Testis (tissue), 3 donors: ENCODE data around the gene TMPRSS11D. TPM values are rescaled to one million over a fixed set of nuclear protein-coding genes. Genes with fewer than 3 reads are reported as not detected.

Source experiments
- DNase-seq: peaks from one replicate; pipeline ENCODE4 v3.0.0-alpha.2; 2019
- H3K27ac ChIP-seq, 2 donors: fragments of 200-600 bp; sonication (generic); one replicate each; pipeline ENCODE4 v1.5.1; 2019
- H3K27me3 ChIP-seq: fragments of 200-600 bp; sonication (generic); one replicate; pipeline ENCODE4 v1.5.1; 2019
- H3K36me3 ChIP-seq: fragments of 200-600 bp; sonication (generic); one replicate; pipeline ENCODE4 v1.5.1; 2017; ENCODE audit warnings: low read depth; ENCODE audit errors: missing control alignments
- H3K4me1 ChIP-seq: fragments of 200-600 bp; sonication (generic); one replicate; pipeline ENCODE4 v1.5.1; 2019
- H3K4me3 ChIP-seq, 2 donors: fragments of 200-600 bp; sonication (generic); one replicate each; pipeline ENCODE4 v1.5.1; 2017 to 2019
- H3K9me3 ChIP-seq: fragments of 200-600 bp; sonication (generic); one replicate; pipeline ENCODE4 v1.5.1; 2017
- CTCF ChIP-seq, 3 experiments: fragments of 450-650 bp in 2 of 3; fragments of 200-600 bp in 1 of 3; sonication (generic) in 1 of 3; IDR thresholded peaks; one replicate each; pipeline ENCODE4 v1.5.1; 2016 to 2019; ENCODE audit warnings: antibody characterized with exemption in 3 of 3, mild to moderate bottlenecking in 2 of 3, moderate library complexity in 1 of 3
- POLR2A ChIP-seq: fragments of 450-650 bp; IDR thresholded peaks from one replicate; pipeline ENCODE4 v1.6.1; 2017; ENCODE audit warnings: antibody characterized with exemption, mild to moderate bottlenecking, moderate library complexity
- WGBS, 2 donors: methylation state at CpG; one replicate each; pipeline ENCODE4 v1.1.5; 2018; 5-methylcytosine and 5-hydroxymethylcytosine counted together
- intact Hi-C: fragments of 100-400 bp; cut with DNase I; formaldehyde crosslinking; loops from one replicate; pipeline ENCODE4 v1.15.1; 2023; ENCODE audit warnings: low total_unique reads
- polyA plus RNA-seq: library from polyadenylated mRNA; stranded (reverse); fragments of 350-450 nt; fragmentation: Illumina TruSeq; extraction: RNeasy Lipid Tissue Mini Kit (QIAGEN cat#74804); gene quantifications from one replicate; pipeline ENCODE4 v1.2.3, GENCODE V29; 2014; ENCODE audit warnings: low read depth, low replicate concordance; ENCODE audit not compliant: insufficient read depth
- total RNA-seq, 2 donors: library from RNA; depleted of rRNA; stranded (reverse); fragments of >200 nt; gene quantifications; one replicate each; pipeline ENCODE4 v1.2.3, GENCODE V29; 2016

TMPRSS11D gene
- total and polyA plus RNA-seq, 3 donors from 2014 or later, result 0.19 to 0.26 TPM; not detected in 1

- Histone ChIP-seq H3K4me3 (no peak overlapping the region), H3K27ac (no peak overlapping the region), H3K9me3 (no peaks in the 10 kb centered on the region), H3K36me3 (no peaks in the 10 kb centered on the region), H3K27me3 (no peaks in the 10 kb centered on the region), H3K4me1 (no peaks in the 10 kb centered on the region)
- intact Hi-C loops, result no loop called here
- 91 to 92% methylated on average over 2 of the region's 2 CpGs for WGBS, 2 donors
- DNase-seq, result no peak
- TF ChIP-seq CTCF (IDR thresholded peaks at IDR 0.05) (no peak), POLR2A (no peak)
These were observed 28.3 kb upstream of the TMPRSS11D start for GRCh38 chr4:67912080-67912479.

GRCh38 chr4:67911638-67912037 is 27.8 kb upstream of the TMPRSS11D start:
- no peaks in the 10 kb centered on the region for H3K9me3 ChIP-seq
- H3K27me3 ChIP-seq, result no peaks in the 10 kb centered on the region
- intact Hi-C loops, result no loop called here
- H3K27ac ChIP-seq, result no peak overlapping the region
- WGBS, 2 donors, result 87 to 90% methylated on average over 3 of the region's 3 CpGs
- H3K4me1 ChIP-seq, result no peaks in the 10 kb centered on the region
- H3K4me3 ChIP-seq, result no peak overlapping the region
- TF ChIP-seq CTCF (IDR thresholded peaks at IDR 0.05), result no peak
- no peak for TF ChIP-seq POLR2A
- H3K36me3 ChIP-seq, result no peaks in the 10 kb centered on the region
- DNase-seq, result no peak

GRCh38 chr4:67911141-67911540 is 27.3 kb upstream of the TMPRSS11D start:
- Histone ChIP-seq H3K27me3 (no peaks in the 10 kb centered on the region), H3K4me3 (no peak overlapping the region), H3K36me3 (no peaks in the 10 kb centered on the region), H3K4me1 (no peaks in the 10 kb centered on the region), H3K27ac (no peak overlapping the region), H3K9me3 (no peaks in the 10 kb centered on the region)
- DNase-seq, result no peak
- WGBS, 2 donors, result 79 to 84% methylated on average over 4 of the region's 4 CpGs
- TF ChIP-seq POLR2A (no peak), CTCF (IDR thresholded peaks at IDR 0.05) (no peak)
- intact Hi-C loops, result no loop called here

GRCh38 chr4:67910585-67910905 is 26.7 kb upstream of the TMPRSS11D start:
- no peaks in the 10 kb centered on the region for H3K36me3 ChIP-seq
- intact Hi-C loops, result no loop called here
- no peak overlapping the region for H3K27ac ChIP-seq
- H3K4me1 ChIP-seq, result no peaks in the 10 kb centered on the region
- TF ChIP-seq CTCF (IDR thresholded peaks at IDR 0.05) (no peak), POLR2A (no peak)
- DNase-seq, result no peak
- H3K4me3 ChIP-seq, result no peak overlapping the region
- H3K9me3 ChIP-seq, result no peaks in the 10 kb centered on the region
- 22 to 30% methylated on average over 1 of the region's 1 CpG for WGBS, 2 donors
- H3K27me3 ChIP-seq, result no peaks in the 10 kb centered on the region

- no peak overlapping the region for H3K27ac ChIP-seq
- whole genome bisulfite sequencing, 2 donors, result 42 to 44% methylated on average over 6 of the region's 6 CpGs
- no peak for DNase-seq
- TF ChIP-seq CTCF (IDR thresholded peaks at IDR 0.05) (peak; percentile 18 to 92 (median 25)), POLR2A (no peak)
- H3K36me3 ChIP-seq, result no peaks in the 10 kb centered on the region
- H3K27me3 ChIP-seq, result no peaks in the 10 kb centered on the region
- intact Hi-C loops, result no loop called here
- H3K9me3 ChIP-seq, result no peaks in the 10 kb centered on the region
- no peaks in the 10 kb centered on the region for H3K4me1 ChIP-seq
- H3K4me3 ChIP-seq, result no peak overlapping the region
These were observed 26.2 kb upstream of the TMPRSS11D start for GRCh38 chr4:67909905-67910584.
